ENCODE data around the gene DGCR2. TPM values are rescaled to one million over a fixed set of nuclear protein-coding genes. Genes with fewer than 3 reads are reported as not detected.
"Not testable (repeated sequence)": the region's sequence is repeated elsewhere in the genome, so short reads cannot be mapped to it uniquely, and the experiment has no call there.

DGCR2 gene
- total RNA-seq, 1 donor from 2014 or later: 68.7 TPM

- TF ChIP-seq CTCF (IDR thresholded peaks at IDR 0.05; ENCODE audit: partially characterized antibody, unreplicated experiment): no peak
- H3K4me1 Mint-ChIP-seq (ENCODE audit: low read depth, unreplicated experiment): peaks cover 10% of the 10 kb centered on the region
- no peak for DNase-seq
- peaks cover 6% of the 10 kb centered on the region for H3K36me3 Mint-ChIP-seq (ENCODE audit: unreplicated experiment)
- peaks cover 8% of the 10 kb centered on the region for H3K27me3 Mint-ChIP-seq (ENCODE audit: unreplicated experiment)
- no peak overlapping the region for H3K27ac Mint-ChIP-seq (ENCODE audit: unreplicated experiment)
- peaks cover 2% of the 10 kb centered on the region for H3K9me3 Mint-ChIP-seq (ENCODE audit: unreplicated experiment)
- no peak overlapping the region for H3K4me3 Mint-ChIP-seq (ENCODE audit: unreplicated experiment)
Observed at GRCh38 chr22:19080853-19081252, 41.4 kb downstream of the DGCR2 start.

- DNase-seq: no peak
- H3K4me3 Mint-ChIP-seq (ENCODE audit: unreplicated experiment): no peak overlapping the region
- no peak for TF ChIP-seq CTCF (IDR thresholded peaks at IDR 0.05; ENCODE audit: partially characterized antibody, unreplicated experiment)
Observed at GRCh38 chr22:19079691-19080090, 42.5 kb downstream of the DGCR2 start.

GRCh38 chr22:19075404-19075803 lies 46.8 kb downstream of the DGCR2 start:
- H3K9me3 Mint-ChIP-seq (ENCODE audit: unreplicated experiment): peaks cover 3% of the 10 kb centered on the region
- H3K27ac Mint-ChIP-seq (ENCODE audit: unreplicated experiment): no peak overlapping the region
- peaks cover 4% of the 10 kb centered on the region for H3K27me3 Mint-ChIP-seq (ENCODE audit: unreplicated experiment)
- H3K4me1 Mint-ChIP-seq (ENCODE audit: low read depth, unreplicated experiment): peaks cover 8% of the 10 kb centered on the region
- no peak overlapping the region for H3K4me3 Mint-ChIP-seq (ENCODE audit: unreplicated experiment)
- no peak for DNase-seq
- H3K36me3 Mint-ChIP-seq (ENCODE audit: unreplicated experiment): no peaks in the 10 kb centered on the region
- TF ChIP-seq CTCF (IDR thresholded peaks at IDR 0.05; ENCODE audit: partially characterized antibody, unreplicated experiment): no peak

More at GRCh38 chr22:19079691-19080090, 42.5 kb downstream of the DGCR2 start:
- Mint-ChIP-seq H3K4me1 (ENCODE audit: low read depth, unreplicated experiment) (no peaks in the 10 kb centered on the region), H3K9me3 (ENCODE audit: unreplicated experiment) (peaks cover 1% of the 10 kb centered on the region), H3K36me3 (ENCODE audit: unreplicated experiment) (no peaks in the 10 kb centered on the region), H3K27me3 (ENCODE audit: unreplicated experiment) (peaks cover 2% of the 10 kb centered on the region), H3K27ac (ENCODE audit: unreplicated experiment) (no peak overlapping the region)

GRCh38 chr22:19072853-19073252 lies 49.4 kb downstream of the DGCR2 start:
- not testable (repeated sequence) for H3K27me3 Mint-ChIP-seq (ENCODE audit: unreplicated experiment); H3K36me3 Mint-ChIP-seq (ENCODE audit: unreplicated experiment); H3K27ac Mint-ChIP-seq (ENCODE audit: unreplicated experiment); DNase-seq; H3K9me3 Mint-ChIP-seq (ENCODE audit: unreplicated experiment); H3K4me3 Mint-ChIP-seq (ENCODE audit: unreplicated experiment)
- H3K4me1 Mint-ChIP-seq (ENCODE audit: low read depth, unreplicated experiment): peaks cover 11% of the 10 kb centered on the region

- Mint-ChIP-seq H3K27ac (ENCODE audit: unreplicated experiment) (no peak overlapping the region), H3K4me1 (ENCODE audit: low read depth, unreplicated experiment) (peaks cover 11% of the 10 kb centered on the region), H3K27me3 (ENCODE audit: unreplicated experiment) (peaks cover 4% of the 10 kb centered on the region), H3K36me3 (ENCODE audit: unreplicated experiment) (no peaks in the 10 kb centered on the region), H3K4me3 (ENCODE audit: unreplicated experiment) (no peak overlapping the region), H3K9me3 (ENCODE audit: unreplicated experiment) (peaks cover 3% of the 10 kb centered on the region)
- no peak for TF ChIP-seq CTCF (IDR thresholded peaks at IDR 0.05; ENCODE audit: partially characterized antibody, unreplicated experiment)
- DNase-seq: no peak
Observed at GRCh38 chr22:19070397-19071169, 51.6 kb downstream of the DGCR2 start.

All from glutamatergic neuron (in vitro differentiated cells).